Activated CD4-positive, alpha-beta T cell treated with anti-CD3 and anti-CD28 coated beads for 48 hours (primary cell): ENCODE data around the gene EVC.
"Not testable (repeated sequence)": the region's sequence is repeated elsewhere in the genome, so short reads cannot be mapped to it uniquely, and the experiment has no call there.

Experiments used
- DNase-seq: peaks from one replicate; pipeline ENCODE4 v3.0.0-alpha.2; 2020

EVC gene

DNA sequence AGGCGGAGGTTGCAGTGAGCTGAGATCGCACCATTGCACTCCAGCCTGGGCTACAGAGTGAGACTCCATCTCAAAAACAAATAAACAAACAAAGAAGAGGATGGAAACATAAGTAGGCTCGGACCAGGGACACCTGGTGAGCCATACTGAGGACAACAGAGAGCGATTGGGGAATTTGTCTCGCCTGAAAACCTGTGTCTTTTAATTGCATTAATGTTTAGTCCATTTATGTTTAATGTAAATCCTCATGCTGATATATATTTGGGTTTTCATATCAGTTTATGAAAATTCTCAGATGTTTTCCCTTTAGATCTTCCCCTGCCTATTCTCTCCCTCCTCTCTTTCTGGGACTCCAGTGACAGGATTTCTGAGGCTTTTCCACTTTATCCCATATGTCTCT lies 84.6 kb downstream of the EVC start:
- no peak for DNase-seq

DNA sequence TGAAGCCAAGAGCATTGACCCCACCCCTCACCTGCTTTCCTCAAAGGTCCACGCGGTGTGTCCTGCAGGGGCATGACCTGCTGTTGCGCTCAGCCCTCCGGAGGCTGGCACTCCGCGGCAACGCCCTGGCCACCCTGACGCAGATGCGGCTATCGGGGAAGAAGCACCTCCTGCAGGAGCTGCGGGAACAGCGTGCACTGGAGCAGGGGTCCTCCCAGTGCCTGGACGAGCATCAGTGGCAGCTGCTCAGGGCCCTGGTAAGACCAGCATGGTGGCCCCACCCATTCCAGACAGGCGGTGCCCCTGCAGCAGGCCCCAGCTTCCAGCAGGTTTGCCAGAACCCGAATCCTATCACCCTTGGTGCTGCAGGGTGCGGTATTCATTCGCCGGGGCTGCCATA lies 86.0 kb downstream of the EVC start:
- DNase-seq, result no peak

DNA sequence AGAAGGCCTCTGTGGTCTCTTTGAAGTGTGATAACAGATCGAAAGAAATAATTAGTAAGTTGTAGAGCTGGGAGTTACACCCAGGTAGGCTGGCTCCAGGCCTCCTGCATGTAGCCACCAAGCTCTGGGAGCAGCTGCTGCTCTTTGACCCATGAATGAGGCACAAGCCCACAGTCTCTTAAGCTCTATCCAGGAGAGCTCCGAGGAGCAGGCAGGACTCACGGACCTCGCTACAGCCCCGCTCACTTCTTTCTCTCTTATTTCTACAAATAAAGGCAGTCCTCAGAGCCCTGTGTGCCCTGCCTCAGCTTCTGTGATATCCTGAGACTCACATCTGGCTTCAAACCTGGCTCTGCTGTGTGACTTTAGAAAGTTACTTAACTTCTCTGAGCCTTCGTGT lies 86.9 kb downstream of the EVC start:
- DNase-seq, result no peak

DNA sequence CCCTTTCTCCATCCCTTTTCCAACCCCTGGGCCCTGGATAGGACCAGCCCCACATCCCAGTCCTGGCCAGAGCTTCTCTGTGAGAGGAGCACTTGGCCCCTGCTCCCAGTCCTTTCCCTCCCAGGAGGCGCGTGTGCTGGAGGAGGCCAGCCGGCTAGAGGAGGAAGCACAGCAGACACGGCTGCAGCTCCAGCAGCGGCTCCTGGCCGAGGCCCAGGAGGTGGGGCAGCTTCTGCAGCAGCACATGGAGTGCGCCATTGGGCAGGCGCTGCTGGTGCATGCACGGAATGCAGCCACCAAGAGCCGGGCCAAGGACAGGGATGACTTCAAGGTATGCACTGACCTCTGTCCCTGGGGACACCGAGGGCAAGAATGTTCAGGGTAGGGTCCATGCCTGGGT lies 87.5 kb downstream of the EVC start:
- DNase-seq, result no peak

- DNase-seq, result no peak
Measured at GRCh38 chr4:5798946-5799345, 87.9 kb downstream of the EVC start.

DNA sequence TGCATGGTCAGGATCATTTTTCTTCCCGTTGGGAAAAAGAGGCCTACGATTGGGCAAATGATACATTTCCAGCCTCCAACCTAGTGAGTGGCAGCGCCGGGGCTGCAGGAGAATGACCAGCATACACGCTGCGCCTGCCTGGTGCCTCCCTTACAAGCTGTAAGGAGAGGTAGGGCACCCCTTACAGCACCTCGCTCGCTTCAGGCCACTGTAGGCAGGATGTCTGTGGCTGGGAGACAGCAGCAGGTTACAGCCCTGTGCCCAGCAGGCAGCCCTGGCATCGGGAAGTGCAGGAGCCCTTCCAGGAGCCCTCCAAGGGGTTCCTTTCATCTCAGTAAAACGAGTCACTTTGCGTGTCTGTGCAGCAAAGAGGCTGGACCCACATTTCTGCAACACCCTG lies 88.4 kb downstream of the EVC start:
- DNase-seq, result no peak

DNA sequence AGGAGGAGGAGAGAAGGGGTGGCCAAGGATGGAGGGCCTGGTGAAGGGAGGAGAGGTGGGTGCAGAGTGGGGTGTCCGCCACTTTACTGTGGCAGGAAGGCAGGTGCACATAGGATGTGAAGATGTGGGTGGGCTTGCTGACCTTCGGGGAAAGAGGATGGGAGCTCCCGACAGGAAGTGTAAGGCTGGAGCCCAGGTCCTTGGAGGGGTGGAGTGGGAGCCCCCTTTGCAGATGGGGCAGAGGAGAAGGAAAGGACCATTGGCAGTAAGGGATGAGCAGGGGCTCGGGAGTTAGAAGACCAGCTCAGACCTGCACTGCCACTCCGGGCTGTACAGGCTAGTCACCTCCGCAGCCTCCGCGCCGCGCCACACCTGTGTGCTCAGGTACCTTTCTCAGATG lies 89.5 kb downstream of the EVC start:
- no peak for DNase-seq

- no peak for DNase-seq
Measured at GRCh38 chr4:5801696-5802095, 90.7 kb downstream of the EVC start.

DNA sequence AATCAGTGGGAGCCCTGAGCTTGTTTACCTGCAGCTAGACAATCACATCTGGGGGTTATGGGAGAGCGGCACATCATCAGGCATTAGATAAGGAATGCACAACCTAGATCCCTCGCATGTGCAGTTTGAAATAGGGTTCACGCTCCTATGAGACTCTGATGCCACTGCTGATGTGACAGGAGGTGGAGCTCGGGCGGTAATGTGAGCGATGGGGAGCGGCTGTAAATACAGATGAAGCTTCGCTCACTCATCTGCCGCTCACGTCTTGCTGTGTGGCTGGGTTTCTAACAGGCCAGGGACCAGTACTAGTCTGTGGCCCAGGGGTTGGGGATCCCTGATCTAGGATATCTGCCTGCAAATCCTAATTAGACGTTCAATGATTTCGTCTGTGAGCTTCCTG lies 91.6 kb downstream of the EVC start:
- DNase-seq, result no peak

DNA sequence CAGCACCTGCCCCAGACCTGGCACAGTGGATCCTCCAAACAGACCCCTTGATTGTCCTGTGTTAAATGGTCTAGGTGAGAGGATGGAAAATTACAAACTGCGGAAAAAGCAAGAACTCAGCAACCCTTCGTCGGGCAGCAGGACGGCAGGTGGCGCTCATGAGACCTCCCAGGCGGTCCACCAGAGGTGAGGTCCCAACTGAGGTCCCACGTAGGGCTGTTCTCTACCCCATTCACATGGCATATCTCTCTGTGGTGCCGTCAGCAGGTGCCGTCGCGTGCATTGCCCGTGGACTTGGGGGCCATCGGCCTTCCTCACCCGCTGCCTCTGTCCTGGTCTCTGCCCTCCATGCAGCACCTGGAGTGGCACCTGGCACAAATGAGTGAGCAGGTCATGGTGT lies 93.7 kb downstream of the EVC start:
- no peak for DNase-seq

DNA sequence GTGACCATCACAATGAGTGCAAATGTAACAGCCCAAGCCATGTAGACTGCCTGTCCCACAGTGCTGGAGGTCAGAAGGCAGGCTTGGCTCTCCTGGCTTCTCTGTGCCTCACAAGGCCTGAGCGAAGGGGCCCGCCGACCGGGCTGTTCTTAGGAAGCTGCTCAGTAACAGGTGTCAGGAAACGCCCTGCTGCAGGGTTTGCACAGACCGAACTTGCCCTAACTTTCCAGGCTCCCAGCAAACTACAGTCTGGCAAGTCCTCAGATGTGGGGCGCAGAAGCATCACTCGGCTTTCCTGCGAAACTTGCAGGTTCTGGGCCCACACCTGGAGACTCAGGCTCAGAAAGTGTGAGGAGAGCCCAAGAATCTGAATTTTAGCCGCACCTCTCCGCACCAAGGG lies 94.3 kb downstream of the EVC start:
- no peak for DNase-seq

DNA sequence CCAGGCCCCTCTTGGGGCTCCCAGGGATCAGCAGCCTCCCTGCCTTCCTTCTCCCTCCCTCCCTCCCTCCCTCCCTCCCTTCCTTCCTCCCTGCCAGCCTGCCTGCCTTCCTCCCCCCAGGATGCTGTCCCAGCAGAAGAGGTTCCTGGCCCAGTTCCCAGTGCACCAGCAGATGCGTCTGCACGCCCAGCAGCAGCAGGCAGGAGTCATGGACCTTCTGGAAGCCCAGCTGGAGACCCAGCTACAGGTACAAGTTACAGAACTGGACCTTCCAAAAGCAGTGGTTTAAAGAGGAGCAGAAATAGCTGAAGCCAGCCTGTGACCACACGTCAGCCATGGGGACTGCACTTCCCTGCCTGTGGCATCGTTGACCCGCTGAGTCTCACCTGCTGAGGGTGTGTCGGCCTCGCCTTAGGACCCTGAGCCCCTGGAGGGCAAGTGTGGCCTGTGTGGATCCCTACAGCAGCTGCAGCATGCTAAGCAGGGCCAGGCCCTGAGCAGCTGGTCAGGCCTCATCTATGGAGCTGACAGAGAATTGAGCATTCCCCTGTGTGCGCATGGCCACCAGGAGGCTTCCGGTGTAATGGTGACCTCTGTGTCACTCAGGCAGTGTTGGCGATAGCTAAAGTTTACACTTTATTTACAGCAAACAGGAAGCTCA lies 97.2 kb downstream of the EVC start:
- DNase-seq, result no peak

DNA sequence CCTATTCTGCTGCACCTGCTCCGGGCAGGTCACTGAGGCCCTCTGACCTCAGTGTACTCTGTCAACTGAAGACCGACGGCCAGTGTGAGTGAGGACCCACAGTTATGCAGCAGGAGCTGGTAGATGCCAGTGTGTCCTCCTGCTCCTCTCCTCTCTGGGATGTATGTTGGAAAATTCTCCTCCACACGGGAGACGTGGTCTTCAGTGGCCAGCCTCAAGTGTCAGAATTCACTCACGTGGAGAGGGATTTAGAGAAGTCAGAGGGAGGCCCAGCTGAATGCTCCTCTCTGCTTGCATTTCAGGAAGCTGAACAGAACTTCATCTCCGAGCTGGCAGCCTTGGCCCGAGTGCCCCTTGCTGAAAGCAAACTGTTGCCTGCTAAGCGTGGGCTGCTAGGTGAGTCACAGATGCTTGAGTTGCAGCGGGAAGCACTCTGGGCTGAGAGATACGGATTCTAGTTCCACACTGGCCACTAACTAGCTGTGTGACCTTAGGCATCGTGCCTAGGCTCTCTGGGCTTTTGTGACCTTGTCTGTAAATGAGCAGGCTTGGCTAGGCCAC lies 98.3 kb downstream of the EVC start:
- no peak for DNase-seq

GRCh38 chr4:5810151-5810550 lies 99.2 kb downstream of the EVC start:
- no peak for DNase-seq

- no peak for DNase-seq
Measured at GRCh38 chr4:5810770-5811430, 99.9 kb downstream of the EVC start.

DNA sequence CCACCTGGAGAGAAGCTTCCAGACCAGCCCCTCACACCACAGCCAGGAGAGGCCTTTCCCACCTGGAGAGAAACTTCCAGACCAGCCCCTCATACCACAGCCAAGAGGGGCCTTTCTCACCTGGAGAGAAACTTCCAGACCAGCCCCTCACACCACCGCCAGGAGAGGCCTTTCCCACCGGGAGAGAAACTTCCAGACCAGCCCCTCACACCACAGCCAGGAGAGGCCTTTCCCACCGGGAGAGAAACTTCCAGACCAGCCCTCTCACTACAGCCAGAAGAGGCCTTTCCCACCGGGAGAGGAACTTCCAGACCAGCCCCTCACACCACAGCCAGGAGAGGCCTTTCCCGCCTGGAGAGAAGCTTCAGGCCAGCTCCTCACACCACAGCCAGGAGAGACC lies 101.1 kb downstream of the EVC start:
- not testable (repeated sequence) for DNase-seq

DNA sequence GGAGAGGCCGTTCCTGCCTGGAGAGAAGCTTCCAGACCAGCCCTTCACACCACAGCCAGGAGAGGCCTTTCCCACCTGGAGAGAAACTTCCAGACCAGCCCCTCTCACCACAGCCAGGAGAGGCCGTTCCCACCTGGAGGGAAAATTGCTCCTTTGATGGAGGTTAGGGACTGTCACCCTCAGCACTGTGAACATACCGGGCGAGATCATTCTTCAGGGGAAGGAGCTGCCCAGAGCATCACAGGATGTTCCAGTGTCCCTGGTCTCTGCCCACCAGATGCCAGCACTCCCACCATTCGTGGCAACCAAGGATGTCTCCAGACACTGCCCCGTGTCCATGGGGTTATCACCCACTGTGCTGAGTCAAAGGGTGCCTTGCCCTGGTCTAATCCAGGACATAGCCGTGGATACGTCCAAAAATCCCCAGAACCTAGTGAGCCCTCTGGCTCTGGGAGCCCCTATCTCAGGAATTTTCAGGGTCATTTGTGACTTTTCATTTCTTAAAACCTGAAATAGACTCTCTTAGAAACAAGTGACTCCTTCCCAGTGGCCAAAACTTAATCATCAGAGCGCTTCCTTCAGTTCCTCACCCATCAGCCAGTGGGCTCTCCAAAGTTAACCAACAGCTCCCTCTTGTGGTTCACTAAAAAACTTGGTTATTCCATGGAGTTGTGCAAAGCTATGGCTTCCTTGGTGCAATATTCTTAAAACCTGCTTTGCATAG lies 101.7 kb downstream of the EVC start:
- DNase-seq, result peak; percentile 12

DNA sequence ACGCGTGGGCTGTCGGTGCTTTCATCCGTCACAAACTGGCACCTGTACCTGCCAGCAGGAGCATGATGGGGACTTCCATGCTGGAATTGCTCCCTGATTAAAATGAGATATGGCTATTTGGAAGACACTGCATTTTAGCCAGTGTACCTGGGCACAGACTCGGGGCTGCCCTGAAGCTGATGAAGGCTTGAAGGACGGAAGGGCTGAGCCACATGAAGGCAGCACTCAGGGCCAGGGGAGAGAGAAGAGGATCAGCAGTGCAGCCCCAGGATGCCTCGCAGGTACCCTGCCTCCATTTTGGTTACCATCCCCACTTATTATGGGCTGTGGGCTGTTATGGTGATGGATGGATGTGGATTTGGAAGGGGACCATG lies 102.9 kb downstream of the EVC start:
- no peak for DNase-seq

DNA sequence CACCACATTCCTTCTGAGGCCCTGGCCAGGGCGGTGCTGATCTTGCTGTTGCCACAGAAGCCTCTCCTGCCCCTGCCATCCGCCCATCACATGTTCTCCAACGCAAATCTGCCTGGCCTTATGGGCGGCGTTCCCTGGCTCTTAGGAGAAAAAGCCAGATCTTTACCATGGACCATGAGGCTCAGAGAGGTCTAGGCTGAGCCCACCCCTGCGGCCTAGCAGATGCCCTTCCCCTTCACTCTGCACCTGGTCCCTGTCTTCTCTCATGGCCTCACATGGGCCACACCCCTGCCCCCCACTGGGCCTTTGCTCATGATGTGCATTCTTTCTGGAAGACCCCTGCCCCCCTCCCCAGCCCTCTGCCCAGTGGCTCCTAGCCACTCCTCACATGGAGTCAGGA lies 103.4 kb downstream of the EVC start:
- no peak for DNase-seq

DNA sequence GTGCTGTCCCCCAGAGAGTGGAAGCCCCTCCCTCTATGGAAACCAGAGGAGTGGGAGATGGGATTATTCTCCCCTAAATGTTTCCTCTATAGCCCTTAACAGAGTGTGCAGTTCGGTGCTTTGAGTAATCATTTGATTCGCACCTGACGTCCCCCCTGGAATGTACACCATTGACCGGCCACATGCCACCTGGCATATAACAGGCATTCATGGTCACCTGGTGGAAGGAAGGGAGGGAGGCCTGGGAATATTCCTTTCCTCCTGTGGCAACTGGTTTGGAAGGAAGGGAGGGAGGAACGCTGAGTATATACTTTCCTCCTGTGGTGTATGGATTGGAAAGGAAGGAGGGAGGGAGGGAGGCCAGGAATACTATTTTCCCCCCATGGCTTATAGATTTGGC lies 104.6 kb downstream of the EVC start:
- no peak for DNase-seq

DNA sequence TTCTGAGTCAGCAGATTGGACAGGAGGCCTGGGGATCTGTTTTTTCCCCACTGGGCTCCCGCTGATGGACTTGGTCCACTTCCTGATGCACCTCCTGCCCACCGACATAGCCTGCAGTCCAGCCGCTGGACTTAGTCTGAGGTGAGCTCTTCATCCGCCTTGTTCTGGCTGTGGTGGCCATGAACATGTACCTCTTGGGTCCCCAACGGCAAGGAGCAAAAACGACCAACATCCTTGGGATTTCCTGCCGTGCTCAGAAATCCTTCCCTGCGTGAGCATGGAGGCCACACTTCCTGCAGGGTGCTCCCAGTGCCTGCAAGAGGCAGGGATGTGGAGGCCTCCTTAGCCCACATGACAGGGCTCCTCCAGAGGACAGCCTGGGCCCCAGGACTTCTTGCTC lies 105.1 kb downstream of the EVC start:
- DNase-seq, result no peak

DNA sequence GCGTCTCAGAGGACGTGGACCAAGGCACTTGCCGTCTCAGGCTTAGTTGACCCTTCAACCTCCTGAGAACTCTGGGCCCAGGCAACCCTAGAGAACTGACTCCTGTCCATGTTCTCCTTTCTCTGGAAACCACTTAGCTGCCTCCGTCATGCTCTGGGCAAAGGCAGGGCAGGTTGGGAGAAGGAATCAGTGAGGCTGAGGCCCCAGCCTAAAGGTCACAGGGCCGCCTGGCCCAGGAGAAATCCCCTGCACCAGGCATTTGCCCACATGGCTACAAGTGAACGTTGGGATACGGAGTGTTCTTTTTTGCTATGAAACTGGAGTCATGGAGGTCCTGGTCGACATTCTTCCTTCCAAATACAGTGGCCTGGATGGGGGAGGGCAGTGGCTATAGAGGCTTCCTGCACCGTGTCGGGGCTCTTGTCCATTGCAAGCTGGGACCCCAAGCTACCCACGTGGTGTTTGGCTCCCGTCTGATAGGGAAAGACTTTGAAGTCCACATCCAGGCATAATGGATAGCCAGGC lies 105.9 kb downstream of the EVC start:
- DNase-seq, result no peak

DNA sequence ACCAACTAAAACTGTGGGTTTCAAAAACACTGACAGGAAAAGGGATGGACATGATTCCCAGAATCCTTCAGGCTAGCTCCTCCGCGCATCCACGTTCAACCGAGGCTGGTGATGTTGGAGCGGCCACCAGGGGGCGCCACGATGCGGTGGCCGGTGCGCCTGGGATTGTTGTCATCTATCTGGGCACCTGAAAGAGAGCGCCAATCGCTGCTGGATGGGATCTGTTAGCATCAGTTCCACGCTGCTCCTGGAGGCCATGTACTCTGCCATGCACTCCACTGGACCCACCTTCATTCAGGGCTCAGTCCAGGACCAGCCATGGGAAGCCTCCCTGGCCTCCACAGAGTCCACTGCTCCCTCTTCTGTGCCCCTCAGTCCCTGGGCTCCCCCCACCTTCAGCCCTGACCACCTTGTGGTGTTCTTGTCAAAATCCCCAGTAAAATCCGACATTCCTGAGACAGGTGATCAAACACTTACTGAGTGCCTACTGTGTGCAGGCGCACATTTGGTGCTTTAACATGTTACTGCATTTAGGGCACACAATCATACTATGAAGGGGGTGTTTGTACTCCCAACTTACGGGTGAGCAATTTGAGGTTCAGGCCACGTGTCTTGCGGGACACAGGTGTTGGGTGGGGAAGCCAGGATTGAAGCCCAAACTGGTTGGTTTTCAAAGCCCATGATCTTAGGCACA lies 110.8 kb downstream of the EVC start:
- DNase-seq, result peak; percentile 26
